K562 (cell line): ENCODE data around the gene ORAI1. TPM values are rescaled to one million over a fixed set of nuclear protein-coding genes. Genes with fewer than 3 reads are reported as not detected.

Source experiments
- DDX20 ChIP-seq: fragments of 450-650 bp; IDR thresholded peaks from 2 replicates; pipeline ENCODE4 v1.6.1; 2016; ENCODE audit warnings: missing genetic modification characterization, low read depth, mild to moderate bottlenecking, missing compliant biosample characterization, moderate library complexity
- ELF4 ChIP-seq: fragments of 450-650 bp; formaldehyde crosslinking; IDR thresholded peaks from 2 replicates; pipeline ENCODE4 v1.4.0; 2022; ENCODE audit warnings: missing genetic modification characterization
- ETS2 ChIP-seq: IDR thresholded peaks from 2 replicates; pipeline ENCODE4 v1.6.1; 2016; ENCODE audit warnings: borderline replicate concordance, missing genetic modification characterization, mild to moderate bottlenecking, moderate library complexity, missing compliant biosample characterization; ENCODE audit not compliant: poor library complexity, severe bottlenecking
- ETV6 ChIP-seq, 3 experiments: fragments of 150-350 bp in 1 of 3; sonication (generic) in 1 of 3; formaldehyde crosslinking in 1 of 3; IDR thresholded peaks; 2 replicates each; pipeline versions ENCODE4 v1.6.1 to v1.8.0; 2014 to 2022; ENCODE audit warnings: borderline replicate concordance in 2 of 3, low read depth in 2 of 3, antibody characterized with exemption in 1 of 3, low read length in 1 of 3, mild to moderate bottlenecking in 1 of 3, missing genetic modification reagents in 1 of 3
- HNRNPK ChIP-seq: fragments of 200-400 bp; formaldehyde crosslinking; IDR thresholded peaks from one replicate; pipeline ENCODE4 v1.6.1; 2018; ENCODE audit warnings: mild to moderate bottlenecking, low read depth, low read length; ENCODE audit not compliant: poor library complexity, severe bottlenecking
- IRF2 ChIP-seq: sonication (generic); formaldehyde crosslinking; IDR thresholded peaks from 2 replicates; pipeline ENCODE4 v1.8.1; 2022; ENCODE audit warnings: mild to moderate bottlenecking, missing genetic modification reagents
- KDM2B ChIP-seq: fragments of 250-450 bp; sonication (Bioruptor Pico); IDR thresholded peaks from 2 replicates; pipeline ENCODE4 v1.8.0; 2021; ENCODE audit warnings: mild to moderate bottlenecking, moderate library complexity
- MTA3 ChIP-seq: fragments of 450-650 bp; formaldehyde crosslinking; IDR thresholded peaks from 2 replicates; pipeline ENCODE4 v1.6.1; 2017; ENCODE audit warnings: mild to moderate bottlenecking, borderline replicate concordance
- NRF1 ChIP-seq, 2 experiments: fragments of 450-650 bp; IDR thresholded peaks in 1 of 2; conservative IDR thresholded peaks in 1 of 2; 2 replicates each; pipeline ENCODE4 v1.6.1; 2014; ENCODE audit warnings: mild to moderate bottlenecking in 2 of 2
- SMAD1 ChIP-seq: fragments of 150-350 bp; IDR thresholded peaks from 2 replicates; pipeline ENCODE4 v1.6.1; 2014; ENCODE audit warnings: low read length, low read depth; ENCODE audit not compliant: partially characterized antibody
- SRF ChIP-seq, 2 experiments: fragments of 250-450, 450-650 bp in 1 of 2; sonication (Bioruptor Pico) in 1 of 2; sonication (generic) in 1 of 2; formaldehyde crosslinking; IDR thresholded peaks; 2 replicates each; pipeline versions ENCODE4 v1.5.0 to v1.5.1; 2020 to 2022; ENCODE audit warnings: mild to moderate bottlenecking in 1 of 2, missing genetic modification reagents in 1 of 2
- WHSC1 ChIP-seq: IDR thresholded peaks from one replicate; pipeline ENCODE4 v1.6.1; 2012; ENCODE audit warnings: low read length, control low read depth, inconsistent platforms
- XRCC5 ChIP-seq: fragments of 200-400 bp; formaldehyde crosslinking; IDR thresholded peaks from 2 replicates; pipeline ENCODE4 v1.6.1; 2017; ENCODE audit warnings: low read depth, mild to moderate bottlenecking, low read length
- ZNF23 ChIP-seq: fragments of 250-450 bp; sonication (Bioruptor Pico); IDR thresholded peaks from 2 replicates; pipeline ENCODE4 v1.4.0; 2020; ENCODE audit warnings: mild to moderate bottlenecking
- ZNF354B ChIP-seq: fragments of 250-450 bp; sonication (Bioruptor Pico); IDR thresholded peaks from 2 replicates; pipeline ENCODE4 v1.4.0; 2020
- ZNF445 ChIP-seq: fragments of 250-450 bp; sonication (Bioruptor Pico); IDR thresholded peaks from 2 replicates; pipeline ENCODE4 v1.4.0; 2020; ENCODE audit warnings: low read depth, mild to moderate bottlenecking, moderate library complexity
- ZNF57 ChIP-seq: fragments of 450-650 bp; formaldehyde crosslinking; IDR thresholded peaks from 2 replicates; pipeline ENCODE4 v1.4.0; 2020; ENCODE audit warnings: mild to moderate bottlenecking, moderate library complexity
- ZNF717 ChIP-seq: fragments of 250-450 bp; sonication (Bioruptor Pico); IDR thresholded peaks from 2 replicates; pipeline ENCODE4 v1.5.0; 2021
- ZZZ3 ChIP-seq: fragments of 450-650 bp; IDR thresholded peaks from 2 replicates; pipeline ENCODE4 v1.6.1; 2016; ENCODE audit warnings: antibody characterized with exemption, mild to moderate bottlenecking, moderate library complexity
- polyA plus RNA-seq, 8 experiments: library from polyadenylated mRNA; depleted of rRNA in 4 of 8; stranded (reverse) in 5 of 8; unstranded in 3 of 8; fragments of >200 nt; fragmentation: Nextera tagmentation in 2 of 8; fragmentation: Illumina TruSeq in 1 of 8; extraction: Ambion mirVana in 2 of 8; extraction: Trizol in 1 of 8; gene quantifications; 2 replicates each; pipeline versions ENCODE4 v1.2.1 to v1.2.3, GENCODE V29; 2011 to 2014; ENCODE audit warnings: inconsistent platforms in 1 of 8, missing spikeins in 1 of 8
- total RNA-seq, 7 experiments: library from RNA; depleted of rRNA in 6 of 7; stranded (reverse); fragments of >200 nt in 6 of 7; fragmentation: Illumina TruSeq in 2 of 7; extraction: Trizol in 2 of 7; gene quantifications; 2 replicates each; pipeline versions ENCODE4 v1.2.1 to v1.2.3, GENCODE V29; 2011 to 2021; ENCODE audit warnings: low replicate concordance in 1 of 7
- TF ChIP-seq, protein P1 (sequence below): fragments of 450-650 bp; IDR thresholded peaks from 2 replicates; pipeline ENCODE4 v1.6.1; 2016
- TF ChIP-seq, protein P2 (sequence below): IDR thresholded peaks from 2 replicates; pipeline ENCODE4 v1.6.1; 2011; ENCODE audit warnings: borderline replicate concordance, low read depth, mild to moderate bottlenecking, moderate library complexity, low read length; ENCODE audit not compliant: insufficient read depth, poor library complexity, severe bottlenecking
- TF ChIP-seq, protein P3 (sequence below): sonication (generic); formaldehyde crosslinking; IDR thresholded peaks from 2 replicates; pipeline ENCODE4 v1.8.1; 2023; ENCODE audit warnings: mild to moderate bottlenecking, missing genetic modification reagents
- TF ChIP-seq, protein P4 (sequence below): fragments of 250-450 bp; sonication (Bioruptor Pico); IDR thresholded peaks from 2 replicates; pipeline ENCODE4 v1.8.0; 2021; ENCODE audit warnings: borderline replicate concordance, mild to moderate bottlenecking, moderate library complexity; ENCODE audit not compliant: poor library complexity, severe bottlenecking

Gene ORAI1
- total and polyA plus RNA-seq, 9 of the 15 experiments (the other 6 are each of a cell fraction or from before 2014, with no cell fraction given), result 2.6 to 23.8 (median 9.3) TPM

DNA sequence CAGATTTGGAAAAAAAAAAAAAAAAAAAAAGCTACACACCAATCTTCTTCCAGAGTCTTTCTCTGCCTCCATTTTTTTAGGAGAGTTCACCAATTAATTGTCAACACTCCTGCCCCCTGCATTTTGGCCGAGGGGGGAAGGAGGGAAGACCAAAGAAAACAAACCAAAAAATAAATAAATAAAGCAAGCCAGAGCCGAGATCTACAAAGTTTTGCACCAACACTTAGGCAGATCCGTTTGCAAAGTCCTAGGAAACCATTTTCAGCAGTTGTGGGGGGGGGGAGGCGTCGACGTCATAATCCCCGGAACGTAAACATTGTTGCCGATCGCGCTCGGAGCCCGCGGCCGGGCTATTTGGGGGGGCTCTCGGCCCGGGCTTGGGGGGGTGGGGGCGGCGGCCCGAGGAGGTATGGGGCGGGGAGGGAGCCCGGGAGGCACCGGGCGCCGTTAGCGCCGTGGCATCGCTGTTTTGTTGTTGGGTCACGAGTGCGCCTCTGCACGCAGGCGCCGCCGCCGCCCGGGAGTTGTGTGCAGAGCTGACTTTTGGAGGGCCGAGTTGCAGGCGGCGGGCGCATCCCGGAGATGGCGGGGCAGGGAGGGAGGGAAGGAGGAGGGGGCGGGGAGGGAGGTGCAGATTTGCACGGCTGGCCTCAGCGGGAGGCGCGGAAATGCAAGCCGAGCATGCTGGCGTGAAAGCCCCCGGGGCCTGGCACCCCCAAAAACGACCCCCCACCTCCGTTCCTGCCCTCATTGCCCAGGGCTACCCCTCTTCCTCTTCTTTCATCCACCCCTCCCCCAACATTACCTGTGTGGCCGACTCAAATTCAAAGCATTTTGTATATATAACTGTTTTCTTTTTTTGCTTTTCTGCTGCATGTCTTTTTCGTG lies 46.1 kb upstream of the ORAI1 start (continued):
- TF ChIP-seq SRF (CRISPR knock-in tag; IDR thresholded peaks at IDR 0.05) (no peak), ZNF57 (CRISPR knock-in tag) (no peak), ZNF445 (CRISPR knock-in tag) (no peak), KDM2B (CRISPR knock-in tag) (no peak), MTA3 (no peak), NRF1 (conservative IDR thresholded peaks at IDR 0.05 in 1 of 2, IDR thresholded peaks at IDR 0.05 in 1 of 2) (peak in 1 of 2 experiments; percentile 33; a peak in 1 of 4 replicates), ELF4 (CRISPR knock-in tag) (no peak), XRCC5 (no peak), ETV6 (IDR thresholded peaks at IDR 0.05; ENCODE audit: borderline replicate concordance in 1 of 2, low read depth in 2 of 2, low read length in 1 of 2) (no peak), ETV6 (CRISPR knock-in tag; IDR thresholded peaks at IDR 0.05; ENCODE audit: borderline replicate concordance) (no peak), SMAD1 (no peak), ZNF23 (no peak), IRF2 (CRISPR knock-in tag) (no peak), ETS2 (no peak), ZZZ3 (no peak), HNRNPK (no peak), ZNF354B (CRISPR knock-in tag) (no peak), WHSC1 (no peak), ZNF717 (CRISPR knock-in tag) (no peak), DDX20 (tag) (peak; percentile 49; the same call in 1 of the 2 replicates)
- TF ChIP-seq, protein P1, sequence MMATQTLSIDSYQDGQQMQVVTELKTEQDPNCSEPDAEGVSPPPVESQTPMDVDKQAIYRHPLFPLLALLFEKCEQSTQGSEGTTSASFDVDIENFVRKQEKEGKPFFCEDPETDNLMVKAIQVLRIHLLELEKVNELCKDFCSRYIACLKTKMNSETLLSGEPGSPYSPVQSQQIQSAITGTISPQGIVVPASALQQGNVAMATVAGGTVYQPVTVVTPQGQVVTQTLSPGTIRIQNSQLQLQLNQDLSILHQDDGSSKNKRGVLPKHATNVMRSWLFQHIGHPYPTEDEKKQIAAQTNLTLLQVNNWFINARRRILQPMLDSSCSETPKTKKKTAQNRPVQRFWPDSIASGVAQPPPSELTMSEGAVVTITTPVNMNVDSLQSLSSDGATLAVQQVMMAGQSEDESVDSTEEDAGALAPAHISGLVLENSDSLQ, result no peak
- TF ChIP-seq, protein P2, sequence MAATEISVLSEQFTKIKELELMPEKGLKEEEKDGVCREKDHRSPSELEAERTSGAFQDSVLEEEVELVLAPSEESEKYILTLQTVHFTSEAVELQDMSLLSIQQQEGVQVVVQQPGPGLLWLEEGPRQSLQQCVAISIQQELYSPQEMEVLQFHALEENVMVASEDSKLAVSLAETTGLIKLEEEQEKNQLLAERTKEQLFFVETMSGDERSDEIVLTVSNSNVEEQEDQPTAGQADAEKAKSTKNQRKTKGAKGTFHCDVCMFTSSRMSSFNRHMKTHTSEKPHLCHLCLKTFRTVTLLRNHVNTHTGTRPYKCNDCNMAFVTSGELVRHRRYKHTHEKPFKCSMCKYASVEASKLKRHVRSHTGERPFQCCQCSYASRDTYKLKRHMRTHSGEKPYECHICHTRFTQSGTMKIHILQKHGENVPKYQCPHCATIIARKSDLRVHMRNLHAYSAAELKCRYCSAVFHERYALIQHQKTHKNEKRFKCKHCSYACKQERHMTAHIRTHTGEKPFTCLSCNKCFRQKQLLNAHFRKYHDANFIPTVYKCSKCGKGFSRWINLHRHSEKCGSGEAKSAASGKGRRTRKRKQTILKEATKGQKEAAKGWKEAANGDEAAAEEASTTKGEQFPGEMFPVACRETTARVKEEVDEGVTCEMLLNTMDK, result no peak
- TF ChIP-seq, protein P3, sequence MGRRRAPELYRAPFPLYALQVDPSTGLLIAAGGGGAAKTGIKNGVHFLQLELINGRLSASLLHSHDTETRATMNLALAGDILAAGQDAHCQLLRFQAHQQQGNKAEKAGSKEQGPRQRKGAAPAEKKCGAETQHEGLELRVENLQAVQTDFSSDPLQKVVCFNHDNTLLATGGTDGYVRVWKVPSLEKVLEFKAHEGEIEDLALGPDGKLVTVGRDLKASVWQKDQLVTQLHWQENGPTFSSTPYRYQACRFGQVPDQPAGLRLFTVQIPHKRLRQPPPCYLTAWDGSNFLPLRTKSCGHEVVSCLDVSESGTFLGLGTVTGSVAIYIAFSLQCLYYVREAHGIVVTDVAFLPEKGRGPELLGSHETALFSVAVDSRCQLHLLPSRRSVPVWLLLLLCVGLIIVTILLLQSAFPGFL (CRISPR knock-in tag), result no peak
- TF ChIP-seq, protein P4, sequence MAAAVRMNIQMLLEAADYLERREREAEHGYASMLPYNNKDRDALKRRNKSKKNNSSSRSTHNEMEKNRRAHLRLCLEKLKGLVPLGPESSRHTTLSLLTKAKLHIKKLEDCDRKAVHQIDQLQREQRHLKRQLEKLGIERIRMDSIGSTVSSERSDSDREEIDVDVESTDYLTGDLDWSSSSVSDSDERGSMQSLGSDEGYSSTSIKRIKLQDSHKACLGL (CRISPR knock-in tag), result no peak
